ENCODE measurements around the gene SRPX2. TPM values are rescaled to one million over a fixed set of nuclear protein-coding genes. Genes with fewer than 3 reads are reported as not detected.

The SRPX2 gene
- total and polyA plus RNA-seq, 9 of the 15 experiments (the other 6 are each of a cell fraction or from before 2014, with no cell fraction given) = 0.13 to 0.20 TPM; not detected in 7

- no peak for TF ChIP-seq SNAPC5 (CRISPR knock-in tag; IDR thresholded peaks at IDR 0.05)
- no peak for TF ChIP-seq BRCA1 (IDR thresholded peaks at IDR 0.05)
- TF ChIP-seq BRCA1 (CRISPR knock-in tag; IDR thresholded peaks at IDR 0.05) = no peak
- TF ChIP-seq DDX20 (tag; IDR thresholded peaks at IDR 0.05; ENCODE audit: low read depth) = no peak
- TF ChIP-seq ERF (CRISPR knock-in tag; IDR thresholded peaks at IDR 0.05) = no peak
- TF ChIP-seq KDM4B (IDR thresholded peaks at IDR 0.05; ENCODE audit: borderline replicate concordance in 2 of 2, low read depth in 1 of 2) = no peak
- TF ChIP-seq CAMTA2 (CRISPR knock-in tag; conservative IDR thresholded peaks at IDR 0.05) = no peak
- TF ChIP-seq SIN3A (IDR thresholded peaks at IDR 0.05; ENCODE audit: borderline replicate concordance in 2 of 2, control insufficient read depth in 1 of 2, low read depth in 2 of 2, low read length in 2 of 2) = no peak
These were observed 8.3 kb downstream of the SRPX2 start (continued) for GRCh38 chrX:100652266-100652665.

GRCh38 chrX:100654261-100654660 is 10.3 kb downstream of the SRPX2 start:
- H3K79me2 ChIP-seq (ENCODE audit: control insufficient read depth, insufficient read depth, low read length) = no peaks in the 10 kb centered on the region
- BruUV-seq (replicated peaks) = no TSS peak
- FAIRE-seq = no peak
- in situ Hi-C loops (cut with MboI) = no loop called here
- H4K20me1 ChIP-seq (replicated peaks; ENCODE audit: control insufficient read depth, insufficient read depth, low read length) = no peaks in the 10 kb centered on the region
- peak in 1 of 4 experiments; percentile 8 for DNase-seq (ENCODE audit: extremely low read depth in 1 of 4, low spot score in 3 of 4)
- CTCF ChIA-PET (ENCODE audit: low intra/inter-chr PET ratio) = no interaction called here
- no peaks in the 10 kb centered on the region for H3K9me3 ChIP-seq (replicated peaks; ENCODE audit: control insufficient read depth, insufficient read depth, low read depth, low read length)
- no peak overlapping the region for H3K27ac ChIP-seq (ENCODE audit: extremely low read depth, low read depth, low read length)
- H2AFZ ChIP-seq (ENCODE audit: low read depth, low read length) = no peak overlapping the region
- H3K4me3 ChIP-seq = no peak overlapping the region
- POLR2A ChIA-PET = no interaction called here
- WGBS (ENCODE audit: insufficient coverage, low coverage, missing lambda C conversion rate) = 0% methylated on average over 3 of the region's 3 CpGs
- no peaks in the 10 kb centered on the region for H3K36me3 ChIP-seq (ENCODE audit: control insufficient read depth, insufficient read depth, low read length)
- H3K27me3 ChIP-seq (ENCODE audit: control insufficient read depth in 2 of 2, insufficient read depth in 2 of 2, low read length in 2 of 2) = no peaks in the 10 kb centered on the region
- peak; percentile 52; the same call in 1 of the 3 replicates for ATAC-seq
- intact Hi-C loops (cut with micrococcal nuclease) = no loop called here
- H3K4me2 ChIP-seq (ENCODE audit: insufficient read depth, low read length) = no peak overlapping the region
- H3K4me1 ChIP-seq (replicated peaks in 1 of 2; ENCODE audit: control insufficient read depth in 2 of 2, insufficient read depth in 2 of 2, low read length in 2 of 2) = no peaks in the 10 kb centered on the region
- H3K9ac ChIP-seq (ENCODE audit: insufficient read depth in 1 of 2, low read depth in 2 of 2, low read length in 2 of 2) = no peak overlapping the region
- TF ChIP-seq USF2 (CRISPR knock-in tag; IDR thresholded peaks at IDR 0.05) (peak; percentile 74), CREB3L1 (IDR thresholded peaks at IDR 0.05; ENCODE audit: borderline replicate concordance, low read depth) (no peak), RAD21 (CRISPR knock-in tag; conservative IDR thresholded peaks at IDR 0.05 in 1 of 2, IDR thresholded peaks at IDR 0.05 in 1 of 2) (0 out of 4 replicates have a peak, but pooled peaks of 1 of the 2 experiments have one; percentile 6), MITF (IDR thresholded peaks at IDR 0.05) (peak; percentile 56; the same call in 1 of the 2 replicates), CTCF (IDR thresholded peaks at IDR 0.05 in 2 of 3, conservative IDR thresholded peaks at IDR 0.05 in 1 of 3; ENCODE audit: insufficient read depth in 2 of 3, low read depth in 1 of 3, low read length in 3 of 3) (peak in 1 of 3 experiments; percentile 27; a peak in 1 of 6 replicates)
- no peaks in the 10 kb centered on the region for H3K9me1 ChIP-seq (ENCODE audit: control insufficient read depth, insufficient read depth, low read length)
